Activated CD8-positive, alpha-beta memory T cell treated with anti-CD3 and anti-CD28 coated beads, Interleukin-2, amount 50 U/mL, for 1 hour (primary cell): ENCODE results near the gene GRID1.

Source experiments
- DNase-seq: peaks from one replicate; pipeline ENCODE4 v3.0.0-alpha.2; 2020; ENCODE audit errors: extremely low read depth

The GRID1 gene

GRCh38 chr10:86293396-86293791, 73.2 kb downstream of the GRID1 start:
- DNase-seq: no peak

- DNase-seq: no peak
Observed at GRCh38 chr10:86292462-86293395, 73.9 kb downstream of the GRID1 start.

GRCh38 chr10:86291616-86292340, 74.8 kb downstream of the GRID1 start:
- no peak for DNase-seq

GRCh38 chr10:86290933-86291615, 75.5 kb downstream of the GRID1 start:
- DNase-seq: no peak

GRCh38 chr10:86289577-86289868, 77.1 kb downstream of the GRID1 start:
- no peak for DNase-seq

GRCh38 chr10:86288695-86289576, 77.7 kb downstream of the GRID1 start:
- DNase-seq: no peak

GRCh38 chr10:86287966-86288579, 78.5 kb downstream of the GRID1 start:
- DNase-seq: no peak

- no peak for DNase-seq
Observed at GRCh38 chr10:86287110-86287793, 79.3 kb downstream of the GRID1 start.

- DNase-seq: no peak
Observed at GRCh38 chr10:86286236-86287109, 80.1 kb downstream of the GRID1 start.

GRCh38 chr10:86285136-86285790, 81.3 kb downstream of the GRID1 start:
- DNase-seq: no peak

GRCh38 chr10:86284355-86285105, 82.1 kb downstream of the GRID1 start:
- no peak for DNase-seq

- no peak for DNase-seq
Observed at GRCh38 chr10:86283466-86284287, 82.9 kb downstream of the GRID1 start.

- DNase-seq: no peak
Observed at GRCh38 chr10:86282664-86283465, 83.7 kb downstream of the GRID1 start.

GRCh38 chr10:86281396-86281795, 85.2 kb downstream of the GRID1 start:
- DNase-seq: no peak

GRCh38 chr10:86269332-86269731, 97.3 kb downstream of the GRID1 start:
- no peak for DNase-seq
